Skeletal muscle satellite cell (primary cell): Measurements from ENCODE around the gene ZDHHC14.

Experiments
- H3K27me3 ChIP-seq: 2 replicates; pipeline ENCODE4 v1.7.0; 2013; ENCODE audit warnings: low read length; ENCODE audit not compliant: control insufficient read depth, insufficient read depth
- H3K36me3 ChIP-seq: 2 replicates; pipeline ENCODE4 v1.7.0; 2013; ENCODE audit warnings: mild to moderate bottlenecking, control low read depth, low read length; ENCODE audit not compliant: insufficient read depth
- H3K4me1 ChIP-seq: 2 replicates; pipeline ENCODE4 v1.7.0; 2013; ENCODE audit warnings: low read length; ENCODE audit not compliant: control insufficient read depth, insufficient read depth
- H3K4me2 ChIP-seq: 2 replicates; pipeline ENCODE4 v1.7.0; 2013; ENCODE audit warnings: mild to moderate bottlenecking, low read length
- H3K4me3 ChIP-seq: 2 replicates; pipeline ENCODE4 v1.7.0; 2013; ENCODE audit warnings: low read length
- H3K9ac ChIP-seq: 2 replicates; pipeline ENCODE4 v1.7.0; 2013; ENCODE audit warnings: mild to moderate bottlenecking, low read depth, low read length, moderate library complexity
- H3K9me3 ChIP-seq: replicated peaks from 2 replicates; pipeline ENCODE4 v1.7.0; 2013; ENCODE audit warnings: mild to moderate bottlenecking, control low read depth, low read length

ZDHHC14 gene

DNA sequence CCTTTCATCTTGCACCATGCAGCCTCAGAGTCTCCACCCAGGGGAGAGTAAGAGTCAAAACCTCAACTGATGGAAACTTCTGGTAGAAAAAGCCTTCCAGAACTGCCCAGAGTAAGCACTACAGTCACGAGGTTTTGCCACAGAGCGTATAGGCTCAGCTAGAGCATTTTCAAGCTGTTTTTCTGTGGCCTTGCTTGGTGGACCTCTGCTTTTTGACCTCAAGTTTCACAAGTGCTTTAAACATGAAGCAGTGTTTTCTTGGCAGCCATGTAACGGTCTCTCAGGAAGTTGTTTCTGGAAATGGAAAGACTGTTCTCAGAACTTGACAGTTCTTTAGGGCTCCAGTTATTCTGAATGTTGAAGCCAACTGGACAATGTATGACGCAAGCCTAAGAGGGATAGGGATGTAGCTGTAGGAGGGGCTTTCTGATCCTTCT, 146.5 kb downstream of the ZDHHC14 start:
- Histone ChIP-seq H3K9me3 (no peaks in the 10 kb centered on the region), H3K27me3 (no peaks in the 10 kb centered on the region), H3K4me2 (no peak overlapping the region), H3K9ac (no peak overlapping the region), H3K4me3 (no peak overlapping the region), H3K4me1 (no peaks in the 10 kb centered on the region), H3K36me3 (no peaks in the 10 kb centered on the region)

DNA sequence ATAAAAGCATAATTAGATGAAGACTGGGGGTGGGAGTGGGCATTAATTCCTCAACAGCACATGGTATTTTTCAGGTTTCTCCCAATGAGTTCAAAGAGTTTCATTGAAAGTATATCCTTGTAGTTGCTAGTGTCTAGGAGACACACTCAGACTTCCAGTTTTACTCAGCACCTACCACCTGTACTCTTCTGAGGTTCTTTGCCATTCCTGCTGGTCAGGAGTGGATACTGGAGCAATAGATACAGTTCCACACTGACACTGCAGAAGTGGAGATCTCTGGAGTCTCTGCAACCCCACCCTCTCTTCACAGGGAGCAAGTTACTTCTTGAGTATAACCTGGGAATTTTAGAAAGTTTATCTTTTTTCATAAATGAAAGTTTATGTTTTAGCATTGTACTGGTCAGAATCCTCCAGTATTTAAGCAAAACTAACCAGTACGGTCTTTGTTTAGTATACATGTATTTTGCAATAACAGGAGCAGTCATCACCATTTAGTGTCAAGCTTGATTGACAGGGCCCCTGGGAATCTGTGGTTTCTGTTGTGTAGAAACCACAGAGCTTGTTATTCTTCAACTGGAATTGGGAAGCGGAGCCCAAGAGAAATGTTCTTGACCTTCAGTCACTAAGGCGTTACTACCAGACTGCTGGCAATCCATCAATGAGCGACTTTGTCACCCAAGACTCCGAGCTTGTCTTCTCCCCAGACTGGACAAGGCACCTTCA, 148.1 kb downstream of the ZDHHC14 start:
- no peaks in the 10 kb centered on the region for H3K36me3 ChIP-seq
- no peaks in the 10 kb centered on the region for H3K27me3 ChIP-seq
- H3K4me2 ChIP-seq: no peak overlapping the region
- H3K9me3 ChIP-seq: no peaks in the 10 kb centered on the region
- no peak overlapping the region for H3K4me3 ChIP-seq
- H3K9ac ChIP-seq: no peak overlapping the region
- no peaks in the 10 kb centered on the region for H3K4me1 ChIP-seq

DNA sequence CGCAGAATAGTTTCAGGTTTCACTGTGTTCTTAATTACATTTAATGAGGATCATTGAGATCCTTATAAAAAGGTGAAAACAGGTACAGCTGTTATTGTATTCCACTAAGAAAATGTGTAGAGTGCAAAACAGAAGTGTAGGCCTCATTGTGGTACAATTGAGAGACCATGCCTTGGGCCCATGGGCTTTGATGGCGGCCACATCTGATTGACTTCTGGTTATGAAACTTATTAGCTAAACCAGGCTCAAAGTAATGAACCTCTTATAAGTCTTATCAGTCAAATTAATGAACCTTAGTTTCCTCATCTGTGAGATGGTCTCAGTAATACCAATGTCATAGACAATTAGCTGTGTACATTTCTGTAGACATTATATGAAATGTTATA, 148.7 kb downstream of the ZDHHC14 start:
- no peaks in the 10 kb centered on the region for H3K27me3 ChIP-seq
- H3K4me3 ChIP-seq: no peak overlapping the region
- H3K36me3 ChIP-seq: no peaks in the 10 kb centered on the region
- no peak overlapping the region for H3K9ac ChIP-seq
- H3K4me2 ChIP-seq: no peak overlapping the region
- no peaks in the 10 kb centered on the region for H3K4me1 ChIP-seq
- H3K9me3 ChIP-seq: no peaks in the 10 kb centered on the region

DNA sequence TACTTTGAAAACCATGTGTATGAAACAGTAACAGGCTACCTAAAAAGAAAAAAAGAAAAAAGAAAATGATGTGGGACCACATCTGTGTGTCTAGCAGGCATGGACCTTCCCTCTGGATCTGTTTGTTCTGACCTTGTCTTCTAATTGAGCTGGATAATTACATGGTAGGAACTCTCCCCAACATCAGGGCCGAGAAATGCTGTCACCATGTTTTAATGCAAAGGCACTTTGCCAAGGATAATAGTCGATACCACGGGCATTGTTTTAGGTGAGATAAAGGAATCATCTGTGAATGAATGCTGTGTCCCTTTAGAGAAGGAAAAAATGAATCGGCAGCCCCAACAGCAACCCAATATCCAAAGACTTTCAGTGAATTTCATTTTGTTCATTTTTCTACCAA, 149.1 kb downstream of the ZDHHC14 start:
- Histone ChIP-seq H3K9ac (no peak overlapping the region), H3K4me3 (no peak overlapping the region), H3K4me2 (no peak overlapping the region), H3K27me3 (no peaks in the 10 kb centered on the region), H3K9me3 (no peaks in the 10 kb centered on the region), H3K36me3 (no peaks in the 10 kb centered on the region), H3K4me1 (peaks cover under 1% of the 10 kb centered on the region)

DNA sequence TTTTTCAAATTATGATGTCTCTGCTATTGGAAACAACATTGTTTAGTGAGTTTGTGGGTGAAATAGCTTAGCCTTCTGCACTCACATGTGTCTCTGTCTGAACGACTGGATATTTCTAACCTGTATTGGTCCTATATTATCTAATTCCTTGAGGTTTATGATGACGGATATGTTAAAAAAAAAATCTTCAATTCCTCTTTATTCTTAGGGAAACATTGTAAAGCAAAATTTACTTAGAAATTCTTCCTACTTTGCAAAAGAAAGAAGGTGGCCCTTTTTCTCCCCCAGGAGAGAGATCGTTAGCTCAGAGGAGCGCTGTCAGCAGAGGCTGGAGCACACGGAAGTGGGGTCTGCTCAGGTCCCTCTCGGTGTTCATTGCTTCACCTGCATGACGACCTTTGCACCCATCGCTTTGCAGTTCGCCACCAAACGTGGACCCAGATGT, 149.8 kb downstream of the ZDHHC14 start:
- Histone ChIP-seq H3K4me1 (peaks cover 7% of the 10 kb centered on the region), H3K27me3 (no peaks in the 10 kb centered on the region), H3K36me3 (no peaks in the 10 kb centered on the region), H3K9me3 (no peaks in the 10 kb centered on the region), H3K9ac (no peak overlapping the region), H3K4me2 (no peak overlapping the region), H3K4me3 (no peak overlapping the region)

DNA sequence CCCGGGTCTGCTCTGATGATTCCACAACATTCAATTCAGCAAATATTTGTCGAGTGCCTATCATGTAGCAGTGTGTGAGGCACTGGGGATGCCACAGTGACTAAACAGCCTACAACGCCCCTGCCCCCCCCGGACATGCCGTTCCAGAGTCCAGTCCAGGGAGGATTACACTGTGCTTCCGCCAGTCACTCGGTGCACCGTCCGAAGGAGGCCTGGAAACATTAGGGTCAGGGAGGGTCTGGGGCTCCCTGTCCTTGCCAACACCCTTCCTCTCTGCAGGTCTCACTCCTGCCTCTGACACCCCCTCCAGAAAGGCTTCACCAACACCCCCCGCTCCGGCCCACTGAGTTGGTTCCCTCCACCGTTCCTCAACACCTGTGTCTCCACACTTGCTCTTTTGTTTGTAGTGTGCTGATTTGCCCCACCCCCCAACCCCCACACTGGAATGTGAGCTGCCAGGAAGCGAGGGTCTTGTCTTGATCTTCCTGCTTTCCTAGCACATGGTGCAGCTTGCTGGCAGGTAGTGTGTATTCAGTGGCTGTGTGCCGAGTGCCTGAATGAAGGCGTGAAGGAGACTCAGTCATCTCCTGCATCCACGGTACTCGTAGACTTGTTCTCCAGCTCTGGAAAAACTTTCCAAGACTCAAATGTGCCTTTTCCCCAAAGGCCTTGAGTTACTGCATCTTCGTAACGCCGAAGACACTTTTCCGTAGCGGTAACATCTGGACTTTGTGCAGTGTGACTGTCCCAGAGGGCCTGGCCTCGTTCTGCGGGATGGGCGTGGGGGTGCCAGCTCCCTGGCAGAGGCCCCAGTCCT, 150.4 kb downstream of the ZDHHC14 start:
- H3K4me1 ChIP-seq: peaks cover 13% of the 10 kb centered on the region
- H3K9me3 ChIP-seq: no peaks in the 10 kb centered on the region
- no peaks in the 10 kb centered on the region for H3K36me3 ChIP-seq
- no peaks in the 10 kb centered on the region for H3K27me3 ChIP-seq
- no peak overlapping the region for H3K9ac ChIP-seq
- no peak overlapping the region for H3K4me2 ChIP-seq
- H3K4me3 ChIP-seq: no peak overlapping the region

DNA sequence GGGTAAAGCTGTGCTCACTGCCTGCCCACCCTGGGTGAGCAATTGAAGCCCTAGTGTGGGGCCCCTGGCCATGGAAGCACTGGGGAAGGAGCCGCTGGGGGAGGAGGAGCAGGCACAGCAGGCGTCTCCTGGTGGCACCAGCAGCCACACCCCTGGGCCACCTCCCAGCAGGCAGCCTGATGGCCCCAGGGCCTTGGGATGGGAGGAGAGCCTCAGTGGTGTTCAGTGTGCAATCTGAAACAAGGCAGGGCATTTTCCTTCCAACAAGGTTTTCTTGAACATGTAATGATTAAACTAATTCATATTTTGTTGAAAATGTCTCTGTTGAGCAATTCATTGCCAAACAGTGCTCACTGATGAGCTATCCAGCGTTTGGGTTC, 151.0 kb downstream of the ZDHHC14 start:
- no peak overlapping the region for H3K4me3 ChIP-seq
- H3K4me1 ChIP-seq: peaks cover 15% of the 10 kb centered on the region
- H3K36me3 ChIP-seq: no peaks in the 10 kb centered on the region
- H3K9me3 ChIP-seq: no peaks in the 10 kb centered on the region
- no peak overlapping the region for H3K4me2 ChIP-seq
- no peak overlapping the region for H3K9ac ChIP-seq
- no peaks in the 10 kb centered on the region for H3K27me3 ChIP-seq

DNA sequence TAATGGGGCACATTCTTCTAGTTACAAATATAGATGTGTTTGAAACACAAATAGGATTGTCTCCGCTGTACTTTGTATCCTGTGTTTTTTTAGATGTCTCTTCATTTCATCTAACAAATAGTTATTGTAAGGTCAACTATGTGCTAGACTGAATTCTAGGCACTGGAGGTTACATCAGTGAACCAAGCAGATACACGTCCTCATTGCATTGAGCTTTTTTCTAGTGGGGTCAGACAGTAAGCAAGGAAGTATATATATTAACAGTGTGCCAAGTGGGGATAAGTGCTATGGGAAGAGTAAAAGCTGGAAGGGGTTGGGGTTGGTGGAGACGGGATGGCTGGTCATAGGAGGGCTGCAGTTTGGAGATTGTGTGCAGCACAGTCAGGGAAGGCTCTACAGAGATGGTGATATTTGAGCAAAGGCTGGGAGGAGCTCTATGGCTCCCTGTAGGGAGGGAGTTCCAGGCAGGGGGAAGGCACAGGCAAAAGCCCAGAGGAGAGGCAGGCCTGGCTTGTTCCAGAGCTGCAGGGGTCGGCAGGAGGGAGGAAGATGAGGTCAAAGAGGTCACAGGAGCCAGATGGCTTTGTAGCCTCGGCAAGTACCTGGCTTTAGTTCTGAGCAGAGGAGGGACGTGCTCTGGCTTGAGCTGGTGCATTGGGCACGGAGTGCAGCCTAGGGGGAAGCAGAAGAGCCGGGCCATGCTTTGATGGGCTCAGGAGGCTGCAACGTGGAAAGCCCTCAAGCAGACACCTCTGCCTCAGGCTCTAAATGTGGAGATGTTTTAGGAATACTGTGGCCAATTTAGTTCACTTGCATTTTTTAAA, 152.3 kb downstream of the ZDHHC14 start:
- Histone ChIP-seq H3K4me1 (peaks cover 15% of the 10 kb centered on the region), H3K9me3 (no peaks in the 10 kb centered on the region), H3K4me3 (no peak overlapping the region), H3K4me2 (no peak overlapping the region), H3K36me3 (no peaks in the 10 kb centered on the region), H3K27me3 (no peaks in the 10 kb centered on the region), H3K9ac (no peak overlapping the region)

DNA sequence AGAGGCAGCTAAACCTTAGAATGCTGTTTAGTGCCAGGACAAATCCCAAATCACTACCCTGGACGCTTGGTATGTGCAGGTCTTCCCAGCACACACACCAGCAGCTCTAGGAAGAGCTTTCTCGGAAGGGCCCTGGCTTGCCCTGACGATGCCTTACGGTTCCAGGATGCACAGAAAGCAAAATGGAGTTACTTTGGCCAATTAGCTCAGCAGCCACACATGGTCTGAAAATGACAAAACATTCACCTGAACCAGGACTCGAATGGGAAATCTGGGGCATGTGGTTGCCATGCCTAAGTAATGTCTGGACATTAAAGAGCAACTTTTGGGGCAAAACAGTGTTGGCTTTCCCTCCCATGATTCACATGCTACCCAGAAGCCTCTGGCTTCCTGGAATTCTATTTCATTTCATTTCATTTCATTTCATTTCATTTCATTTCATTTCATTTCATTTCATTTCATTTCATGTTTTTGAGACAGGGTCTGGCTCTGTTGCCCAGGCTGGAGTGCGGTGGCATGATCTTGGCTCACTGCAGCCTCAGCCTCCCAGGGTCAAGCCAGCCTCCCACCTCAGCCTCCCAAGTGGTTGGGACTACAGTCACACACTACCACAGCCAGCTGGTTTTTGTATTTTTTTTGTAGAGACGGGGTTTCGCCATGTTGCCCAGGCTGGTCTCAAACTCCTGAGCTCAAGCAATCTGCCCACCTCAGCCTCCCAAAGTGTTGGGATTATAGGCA, 153.3 kb downstream of the ZDHHC14 start:
- Histone ChIP-seq H3K4me2 (no peak overlapping the region), H3K27me3 (no peaks in the 10 kb centered on the region), H3K4me1 (peaks cover 15% of the 10 kb centered on the region), H3K9ac (no peak overlapping the region), H3K36me3 (no peaks in the 10 kb centered on the region), H3K9me3 (no peaks in the 10 kb centered on the region), H3K4me3 (no peak overlapping the region)

DNA sequence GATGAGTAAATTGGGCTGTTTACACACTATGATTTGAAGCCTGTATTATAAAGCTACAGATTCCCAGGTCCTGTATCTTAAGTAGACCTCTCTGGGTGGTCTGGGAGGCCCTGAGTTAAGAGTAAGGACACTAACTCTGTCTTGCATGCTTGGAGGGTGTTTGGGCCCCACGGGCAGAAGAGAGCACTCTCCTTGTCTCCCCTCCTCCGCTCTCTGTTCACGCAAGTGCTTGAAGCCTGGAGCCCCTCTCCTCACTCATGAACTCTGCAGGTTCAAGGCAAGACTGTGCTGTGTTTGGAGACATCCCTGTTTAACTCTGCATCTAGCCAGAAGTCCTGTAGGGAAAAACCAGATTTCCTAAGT, 154.0 kb downstream of the ZDHHC14 start:
- H3K4me1 ChIP-seq: peaks cover 15% of the 10 kb centered on the region
- no peaks in the 10 kb centered on the region for H3K36me3 ChIP-seq
- no peak overlapping the region for H3K9ac ChIP-seq
- no peak overlapping the region for H3K4me3 ChIP-seq
- no peak overlapping the region for H3K4me2 ChIP-seq
- H3K27me3 ChIP-seq: no peaks in the 10 kb centered on the region
- H3K9me3 ChIP-seq: no peaks in the 10 kb centered on the region
